GM19324 (cell line): ENCODE data around the gene RYR1.
"Not testable (repeated sequence)": the region's sequence is repeated elsewhere in the genome, so short reads cannot be mapped to it uniquely, and the experiment has no call there.

ENCODE experiments used
- ATAC-seq: cut with Tn5 transposase; IDR thresholded peaks from one replicate; pipeline ENCODE4 v1.9.1; 2021; ENCODE audit warnings: mild to moderate bottlenecking, moderate library complexity; ENCODE audit not compliant: unreplicated experiment, low FRiP score

RYR1 gene

GRCh38 chr19:38486731-38487336 is 53.3 kb downstream of the RYR1 start:
- no peak for ATAC-seq

DNA sequence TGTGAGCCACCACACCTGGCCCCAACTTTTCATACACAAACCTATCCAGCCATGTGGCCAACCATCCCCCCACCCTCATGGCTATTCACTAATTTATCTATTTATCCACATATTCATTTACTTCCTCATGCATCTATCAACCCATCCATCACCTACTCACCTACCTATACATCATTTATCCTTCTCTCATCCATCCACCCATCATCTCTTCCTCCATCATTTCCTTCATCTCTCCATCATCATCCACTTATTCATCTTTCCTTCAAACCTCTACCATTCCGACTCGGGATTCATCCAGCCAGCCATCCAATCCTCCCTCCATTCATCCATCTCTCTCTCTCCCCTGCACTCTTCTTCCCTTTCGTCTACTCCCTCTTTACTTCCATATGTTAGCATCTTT is 54.6 kb downstream of the RYR1 start:
- no peak for ATAC-seq

DNA sequence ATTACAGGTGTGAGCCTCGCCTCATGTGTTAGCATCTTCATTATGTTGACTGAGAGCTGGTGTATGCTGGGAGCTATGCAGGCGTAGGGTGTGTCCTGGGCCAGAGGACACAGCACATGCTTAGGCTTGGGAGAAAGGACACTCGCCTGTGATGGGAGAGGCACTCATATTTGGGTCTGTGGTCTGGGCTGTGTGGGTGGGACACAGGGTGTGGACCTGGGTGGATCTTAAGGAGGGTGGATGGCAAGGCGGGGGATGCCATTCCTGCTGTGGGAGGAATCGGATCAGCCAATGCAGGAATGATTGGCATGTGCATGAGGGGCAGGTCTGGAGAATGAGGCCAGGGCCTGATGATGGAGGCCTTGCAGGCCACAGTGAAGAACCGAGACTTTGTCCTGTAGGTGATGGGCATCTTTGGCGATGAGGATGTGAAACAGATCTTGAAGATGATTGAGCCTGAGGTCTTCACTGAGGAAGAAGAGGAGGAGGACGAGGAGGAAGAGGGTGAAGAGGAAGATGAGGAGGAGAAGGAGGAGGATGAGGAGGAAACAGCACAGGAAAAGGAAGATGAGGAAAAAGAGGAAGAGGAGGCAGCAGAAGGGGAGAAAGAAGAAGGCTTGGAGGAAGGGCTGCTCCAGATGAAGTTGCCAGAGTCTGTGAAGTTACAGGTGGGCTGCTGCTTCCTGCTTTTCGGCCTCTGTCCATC is 55.4 kb downstream of the RYR1 start:
- no peak for ATAC-seq

- no peak for ATAC-seq
These were observed 57.4 kb downstream of the RYR1 start for GRCh38 chr19:38490861-38491260.

- no peak for ATAC-seq
These were observed 58.8 kb downstream of the RYR1 start for GRCh38 chr19:38492181-38492813.

GRCh38 chr19:38494379-38494778 is 60.9 kb downstream of the RYR1 start:
- no peak for ATAC-seq

DNA sequence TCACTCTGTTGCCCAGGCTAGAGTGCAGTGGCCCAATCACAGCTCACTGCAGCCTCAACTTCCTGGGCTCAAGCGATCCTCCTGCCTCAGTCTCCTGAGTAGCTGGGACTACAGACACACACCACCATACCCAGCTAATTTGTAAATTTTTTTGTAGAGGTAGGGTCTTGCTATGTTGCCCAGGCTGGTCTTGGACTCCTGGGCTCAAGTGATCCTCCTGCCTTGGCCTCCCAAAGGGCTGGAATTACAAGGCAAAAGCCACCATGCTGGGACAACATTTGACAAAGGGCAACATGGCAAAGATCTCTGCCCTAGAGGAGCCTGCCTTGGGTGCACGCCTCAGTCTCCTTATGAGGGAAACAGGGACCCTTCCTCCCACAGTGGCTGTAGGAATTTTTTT is 61.9 kb downstream of the RYR1 start:
- not testable (repeated sequence) for ATAC-seq

- ATAC-seq: no peak
These were observed 62.6 kb downstream of the RYR1 start for GRCh38 chr19:38496116-38496515.

GRCh38 chr19:38496603-38497487 is 63.4 kb downstream of the RYR1 start:
- no peak for ATAC-seq

DNA sequence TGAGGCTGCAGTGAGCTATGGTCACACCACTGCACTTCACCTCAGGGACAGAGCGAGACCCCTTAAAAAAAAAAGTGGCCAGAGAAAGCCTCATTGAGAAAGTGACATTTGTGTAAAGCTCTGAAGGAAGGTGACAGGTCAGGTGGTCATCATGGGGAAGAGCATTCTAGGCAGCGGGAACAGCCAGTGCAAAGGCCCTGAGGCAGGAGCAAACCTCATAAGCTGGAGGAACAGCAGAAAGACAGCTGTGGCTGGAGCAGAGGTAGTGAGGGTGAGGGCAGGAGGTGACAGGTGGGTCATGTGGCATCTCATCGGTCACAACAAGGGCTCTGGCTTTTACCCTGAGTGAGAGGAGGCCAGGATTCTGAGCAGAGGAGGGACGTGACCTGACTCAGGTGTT is 64.4 kb downstream of the RYR1 start:
- ATAC-seq: no peak

DNA sequence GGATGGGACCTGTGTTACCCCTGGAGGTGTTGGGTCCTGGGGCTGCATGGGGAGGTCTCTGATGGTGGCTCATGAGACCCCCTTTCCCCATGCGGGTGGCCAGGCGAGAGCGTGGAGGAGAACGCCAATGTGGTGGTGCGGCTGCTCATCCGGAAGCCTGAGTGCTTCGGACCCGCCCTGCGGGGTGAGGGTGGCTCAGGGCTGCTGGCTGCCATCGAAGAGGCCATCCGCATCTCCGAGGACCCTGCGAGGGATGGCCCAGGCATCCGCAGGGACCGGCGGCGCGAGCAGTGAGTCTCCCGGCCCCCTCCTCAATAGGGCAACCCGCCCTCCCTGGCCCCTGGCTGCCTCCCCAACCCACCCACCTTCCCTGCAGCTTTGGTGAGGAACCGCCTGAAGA is 66.0 kb downstream of the RYR1 start:
- no peak for ATAC-seq

- no peak for ATAC-seq
These were observed 67.0 kb downstream of the RYR1 start for GRCh38 chr19:38500450-38500849.

DNA sequence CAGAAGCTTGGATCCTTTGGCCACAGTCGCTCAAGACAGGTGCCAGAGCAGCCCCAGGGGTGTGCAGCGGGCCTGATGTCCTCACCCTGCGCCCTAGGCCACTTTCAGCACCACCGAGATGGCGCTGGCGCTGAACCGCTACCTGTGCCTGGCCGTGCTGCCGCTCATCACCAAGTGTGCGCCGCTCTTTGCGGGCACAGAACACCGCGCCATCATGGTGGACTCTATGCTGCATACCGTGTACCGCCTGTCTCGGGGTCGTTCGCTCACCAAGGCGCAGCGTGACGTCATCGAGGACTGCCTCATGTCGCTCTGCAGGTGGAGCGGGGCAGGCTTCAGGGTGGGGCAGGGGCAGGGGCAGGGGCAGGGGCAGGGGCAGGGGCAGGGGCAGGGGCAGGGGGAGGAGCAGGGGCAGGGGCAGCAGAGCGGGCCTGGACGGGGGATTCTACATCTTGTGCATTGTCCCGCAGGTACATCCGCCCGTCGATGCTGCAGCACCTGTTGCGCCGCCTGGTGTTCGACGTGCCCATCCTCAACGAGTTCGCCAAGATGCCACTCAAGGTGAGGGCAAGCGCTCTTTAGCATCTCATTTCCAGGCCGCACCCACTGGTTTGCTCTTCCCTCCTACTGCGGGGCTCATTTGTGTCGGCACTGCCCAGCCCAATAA is 69.1 kb downstream of the RYR1 start:
- no peak for ATAC-seq

DNA sequence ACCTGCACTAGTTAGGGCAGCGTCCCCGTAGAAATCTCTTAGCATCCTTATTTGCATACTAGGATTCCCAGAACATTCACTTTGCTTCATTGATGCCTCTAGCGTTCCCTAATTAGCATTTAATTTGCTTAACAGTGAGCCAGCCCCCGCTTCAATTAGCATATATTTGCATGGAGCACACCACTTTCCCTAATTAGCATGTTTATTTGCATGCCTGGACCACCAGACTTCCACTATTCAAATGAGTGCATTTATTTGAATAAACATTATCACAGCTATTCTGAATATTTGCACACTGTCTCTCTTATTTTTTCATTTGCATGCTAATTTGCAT is 69.6 kb downstream of the RYR1 start:
- ATAC-seq: no peak

DNA sequence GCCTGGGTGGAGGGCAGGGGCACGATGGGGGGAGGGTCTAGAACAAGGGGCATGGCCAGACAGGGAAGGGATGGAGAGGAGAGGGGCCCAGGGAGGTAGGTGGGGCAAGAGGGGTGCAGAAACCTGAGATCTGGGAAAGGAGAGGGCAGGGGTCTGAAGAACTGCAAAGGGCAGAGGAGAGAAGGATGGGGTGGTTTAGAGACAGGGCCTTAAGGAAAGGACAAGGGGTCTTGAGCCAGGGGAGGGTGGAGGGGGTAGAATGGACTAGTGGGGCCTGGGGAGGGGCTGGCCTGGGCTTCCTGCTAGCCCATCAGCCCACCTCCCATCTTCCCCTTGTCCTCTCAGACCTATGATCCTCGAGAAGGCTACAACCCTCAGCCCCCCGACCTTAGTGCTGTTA is 72.5 kb downstream of the RYR1 start:
- no peak for ATAC-seq

DNA sequence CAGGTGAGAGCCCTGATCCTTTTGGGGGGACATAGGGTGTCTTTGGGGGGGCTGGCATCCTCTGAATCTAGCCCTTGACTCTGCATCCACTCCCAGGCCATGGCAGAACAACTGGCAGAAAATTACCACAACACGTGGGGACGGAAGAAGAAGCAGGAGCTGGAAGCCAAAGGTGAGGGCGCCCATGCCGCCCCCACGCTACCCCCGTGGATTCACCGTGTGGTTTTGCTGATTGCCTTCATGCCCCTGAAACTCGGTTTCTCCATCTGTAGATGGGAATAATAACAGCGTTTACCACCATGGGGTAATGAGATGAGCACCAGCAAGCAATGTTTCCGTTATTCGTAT is 72.9 kb downstream of the RYR1 start:
- no peak for ATAC-seq

DNA sequence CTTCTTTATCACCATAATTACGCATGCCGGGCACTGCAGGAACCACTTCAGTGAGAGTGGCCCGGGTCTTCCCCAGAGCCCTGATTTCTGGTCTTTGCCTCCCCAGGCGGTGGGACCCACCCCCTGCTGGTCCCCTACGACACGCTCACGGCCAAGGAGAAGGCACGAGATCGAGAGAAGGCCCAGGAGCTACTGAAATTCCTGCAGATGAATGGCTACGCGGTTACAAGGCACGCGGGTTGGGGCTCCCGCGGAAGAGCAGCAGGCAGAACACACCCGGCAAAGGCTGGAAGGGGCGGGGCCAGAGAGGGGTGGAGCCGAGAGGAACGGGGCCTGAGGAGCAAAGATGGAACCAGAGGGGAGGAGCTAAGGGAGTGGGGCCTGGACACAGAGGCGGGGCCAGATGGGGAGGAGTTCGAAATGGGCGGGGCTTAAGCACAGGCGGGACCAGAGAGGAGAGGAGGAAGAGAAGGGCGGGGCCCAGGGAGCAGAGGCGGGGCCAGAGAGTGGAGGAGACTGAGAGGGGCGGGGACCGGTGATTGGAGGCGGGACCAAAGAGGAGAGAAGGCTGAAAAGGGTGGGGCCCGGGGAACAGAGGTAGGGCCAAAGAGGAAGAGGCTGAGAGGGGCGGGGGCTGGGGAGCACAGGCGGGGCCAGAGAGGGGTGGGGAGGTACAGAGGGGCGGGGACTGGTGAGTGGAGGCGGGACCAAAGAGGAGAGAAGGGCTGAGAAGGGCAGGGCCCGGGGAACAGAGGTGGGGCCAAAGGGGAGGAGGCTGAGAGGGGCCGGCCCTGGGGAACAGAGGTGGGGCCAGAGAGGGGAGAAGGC is 73.4 kb downstream of the RYR1 start:
- ATAC-seq: no peak

DNA sequence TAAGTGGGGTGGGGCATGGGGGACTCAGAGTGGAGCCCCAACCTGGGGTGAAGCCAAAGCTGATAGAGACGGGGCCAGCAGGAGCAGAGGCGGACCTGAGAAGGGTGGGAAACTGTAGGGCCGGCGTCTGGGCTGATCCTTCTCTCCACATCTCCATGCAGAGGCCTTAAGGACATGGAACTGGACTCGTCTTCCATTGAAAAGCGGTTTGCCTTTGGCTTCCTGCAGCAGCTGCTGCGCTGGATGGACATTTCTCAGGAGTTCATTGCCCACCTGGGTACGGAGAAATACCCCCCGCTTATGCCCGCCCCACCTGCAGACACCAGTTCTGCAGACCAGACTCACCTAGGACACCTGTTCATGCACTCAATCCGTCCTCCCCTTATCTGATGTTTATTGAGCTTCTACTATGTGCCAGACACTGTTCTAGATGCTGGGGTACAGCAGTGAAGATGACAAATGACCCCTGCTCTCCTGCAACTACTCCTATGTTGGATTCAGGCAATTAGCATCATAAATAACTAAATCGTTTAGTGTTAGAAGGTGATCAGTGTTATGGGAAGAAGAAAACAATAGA is 74.1 kb downstream of the RYR1 start:
- no peak for ATAC-seq

DNA sequence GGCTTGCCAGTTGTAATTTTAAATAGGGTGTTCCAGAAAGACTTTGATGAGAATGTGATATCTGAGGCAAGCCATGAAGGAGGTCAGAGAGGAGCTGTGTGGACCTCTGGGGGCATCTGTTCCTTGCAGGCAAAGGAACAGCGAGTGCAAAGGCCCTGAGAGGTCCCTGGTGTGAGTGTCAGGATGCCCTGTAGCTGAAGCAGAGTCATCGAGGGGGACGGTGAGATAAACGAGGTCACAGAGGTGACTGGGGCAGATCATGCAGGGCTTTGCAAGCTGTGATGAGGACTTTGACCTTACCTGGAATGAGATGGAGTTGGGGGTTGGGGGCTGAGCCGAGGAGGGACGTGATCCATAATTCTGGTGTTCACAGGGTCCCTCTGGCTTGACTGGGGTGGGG is 75.0 kb downstream of the RYR1 start:
- ATAC-seq: no peak

- no peak for ATAC-seq
These were observed 75.5 kb downstream of the RYR1 start for GRCh38 chr19:38509027-38509426.
